Esophagus muscularis mucosa (tissue), 4 donors: ENCODE measurements around the gene FAM13A.

Source experiments
- EP300 ChIP-seq: sonication (generic); formaldehyde crosslinking; IDR thresholded peaks from one replicate; pipeline ENCODE4 v1.6.1; 2017; ENCODE audit warnings: antibody characterized with exemption
- POLR2A ChIP-seq: fragments of 450-650 bp; IDR thresholded peaks from one replicate; pipeline ENCODE4 v1.6.1; 2017; ENCODE audit warnings: antibody characterized with exemption, moderate library complexity, mild to moderate bottlenecking, low read depth
- POLR2AphosphoS5 ChIP-seq, 2 donors: sonication (generic); formaldehyde crosslinking; IDR thresholded peaks; one replicate each; pipeline ENCODE4 v1.6.1; 2017; ENCODE audit warnings: antibody characterized with exemption in 2 of 2
- TF ChIP-seq, protein P1 (sequence below), 3 experiments: fragments of 200-600 bp in 2 of 3; fragments of 450-650 bp in 1 of 3; sonication (generic) in 2 of 3; IDR thresholded peaks; one replicate each; pipeline ENCODE4 v1.5.1; 2017 to 2019; ENCODE audit warnings: antibody characterized with exemption in 3 of 3, mild to moderate bottlenecking in 2 of 3, moderate library complexity in 1 of 3

DNA sequence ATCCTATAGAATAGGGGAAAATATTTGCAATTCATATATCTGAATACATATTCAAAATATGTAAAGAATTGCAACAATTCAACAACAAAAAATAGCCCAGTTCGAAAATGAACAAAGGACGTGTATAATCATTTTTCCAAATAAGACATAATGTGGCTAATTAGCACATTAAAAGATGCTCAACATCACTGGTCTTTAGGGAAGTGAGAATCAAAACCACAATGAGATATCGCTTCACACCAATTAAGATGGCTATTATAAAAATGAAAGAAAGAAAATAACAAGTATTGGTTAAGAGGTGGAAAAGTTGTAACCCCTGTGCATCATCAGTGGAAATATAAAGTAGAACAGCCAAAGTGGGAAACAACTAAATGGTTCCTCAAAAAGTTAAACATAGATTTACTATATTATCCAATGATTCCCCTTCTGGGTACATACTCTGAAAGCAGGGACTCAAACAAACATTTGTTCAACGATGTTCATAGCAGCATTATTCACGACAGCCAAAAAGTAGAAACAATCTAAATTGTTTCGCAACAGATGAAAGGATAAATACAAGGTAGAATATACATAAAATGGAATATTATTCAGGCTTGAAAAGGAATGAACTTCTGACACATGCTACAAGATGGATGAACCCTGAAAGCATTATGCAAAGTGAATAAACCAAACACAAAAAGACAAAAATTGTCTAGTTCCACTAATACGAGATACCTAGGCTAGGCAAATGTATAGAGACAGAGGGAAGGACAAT, 12.7 kb downstream of the FAM13A start:
- TF ChIP-seq, protein P1, sequence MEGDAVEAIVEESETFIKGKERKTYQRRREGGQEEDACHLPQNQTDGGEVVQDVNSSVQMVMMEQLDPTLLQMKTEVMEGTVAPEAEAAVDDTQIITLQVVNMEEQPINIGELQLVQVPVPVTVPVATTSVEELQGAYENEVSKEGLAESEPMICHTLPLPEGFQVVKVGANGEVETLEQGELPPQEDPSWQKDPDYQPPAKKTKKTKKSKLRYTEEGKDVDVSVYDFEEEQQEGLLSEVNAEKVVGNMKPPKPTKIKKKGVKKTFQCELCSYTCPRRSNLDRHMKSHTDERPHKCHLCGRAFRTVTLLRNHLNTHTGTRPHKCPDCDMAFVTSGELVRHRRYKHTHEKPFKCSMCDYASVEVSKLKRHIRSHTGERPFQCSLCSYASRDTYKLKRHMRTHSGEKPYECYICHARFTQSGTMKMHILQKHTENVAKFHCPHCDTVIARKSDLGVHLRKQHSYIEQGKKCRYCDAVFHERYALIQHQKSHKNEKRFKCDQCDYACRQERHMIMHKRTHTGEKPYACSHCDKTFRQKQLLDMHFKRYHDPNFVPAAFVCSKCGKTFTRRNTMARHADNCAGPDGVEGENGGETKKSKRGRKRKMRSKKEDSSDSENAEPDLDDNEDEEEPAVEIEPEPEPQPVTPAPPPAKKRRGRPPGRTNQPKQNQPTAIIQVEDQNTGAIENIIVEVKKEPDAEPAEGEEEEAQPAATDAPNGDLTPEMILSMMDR (IDR thresholded peaks at IDR 0.05), result no peak
- TF ChIP-seq EP300 (no peak), POLR2A (no peak), POLR2AphosphoS5 (IDR thresholded peaks at IDR 0.05) (no peak)
